ENCODE results near the gene KLHL13.

DNA sequence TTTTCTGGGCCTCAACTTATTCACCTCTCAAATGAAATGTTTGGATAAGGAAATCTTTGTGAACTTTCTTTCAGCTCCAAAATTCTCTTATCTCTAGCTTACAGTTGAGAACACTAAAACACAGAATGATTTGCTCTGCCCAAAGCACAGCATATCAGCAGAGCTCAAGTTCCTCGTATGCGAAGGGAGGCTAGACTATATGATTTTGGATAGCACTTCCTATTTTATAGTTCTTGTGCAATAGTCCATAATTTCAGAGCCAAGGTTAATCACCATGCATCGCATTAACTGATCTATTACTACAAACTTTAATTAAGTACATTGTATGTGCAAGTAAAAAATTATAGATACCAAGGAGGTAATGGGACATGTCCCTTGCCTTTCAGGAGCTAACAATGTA lies 27.0 kb upstream of the KLHL13 start:
- TF ChIP-seq SP1 (IDR thresholded peaks at IDR 0.05) (no peak), BHLHE40 (IDR thresholded peaks at IDR 0.05; ENCODE audit: borderline replicate concordance) (no peak), FOXK2 (IDR thresholded peaks at IDR 0.05) (no peak), TARDBP (IDR thresholded peaks at IDR 0.05) (no peak), CTBP1 (IDR thresholded peaks at IDR 0.05; ENCODE audit: borderline replicate concordance) (no peak), ELF4 (IDR thresholded peaks at IDR 0.05) (no peak), NFRKB (IDR thresholded peaks at IDR 0.05) (no peak), SUZ12 (IDR thresholded peaks at IDR 0.05) (no peak), ARNT (IDR thresholded peaks at IDR 0.05) (no peak), HDGF (IDR thresholded peaks at IDR 0.05; ENCODE audit: borderline replicate concordance) (no peak)
- TF ChIP-seq, protein P1, sequence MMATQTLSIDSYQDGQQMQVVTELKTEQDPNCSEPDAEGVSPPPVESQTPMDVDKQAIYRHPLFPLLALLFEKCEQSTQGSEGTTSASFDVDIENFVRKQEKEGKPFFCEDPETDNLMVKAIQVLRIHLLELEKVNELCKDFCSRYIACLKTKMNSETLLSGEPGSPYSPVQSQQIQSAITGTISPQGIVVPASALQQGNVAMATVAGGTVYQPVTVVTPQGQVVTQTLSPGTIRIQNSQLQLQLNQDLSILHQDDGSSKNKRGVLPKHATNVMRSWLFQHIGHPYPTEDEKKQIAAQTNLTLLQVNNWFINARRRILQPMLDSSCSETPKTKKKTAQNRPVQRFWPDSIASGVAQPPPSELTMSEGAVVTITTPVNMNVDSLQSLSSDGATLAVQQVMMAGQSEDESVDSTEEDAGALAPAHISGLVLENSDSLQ (IDR thresholded peaks at IDR 0.05), result no peak

Data from HEK293T (cell line).